T-helper 2 cell treated with Interferon-gamma antibody and Interleukin-4, amounts not matched to agents 100 ng/mL and 5 ng/mL, for 36 hours (primary cell): Measurements from ENCODE around the gene IPPK. TPM values are rescaled to one million over a fixed set of nuclear protein-coding genes. Genes with fewer than 3 reads are reported as not detected.
"Not testable (repeated sequence)": the region's sequence is repeated elsewhere in the genome, so short reads cannot be mapped to it uniquely, and the experiment has no call there.

Experiments used
- intact Hi-C: fragments of 100-400 bp; cut with micrococcal nuclease; formaldehyde crosslinking; loops from one replicate; pipeline ENCODE4 v1.15.1; 2023
- total RNA-seq: library from RNA; stranded (reverse); gene quantifications from 2 replicates; pipeline ENCODE4 v1.2.3, GENCODE V29; 2022

Gene IPPK
- total RNA-seq, 1 donor from 2014 or later = 9.0 TPM

GRCh38 chr9:92599938-92600461, 69.9 kb downstream of the IPPK start:
- intact Hi-C loops = no loop called here

GRCh38 chr9:92598382-92598781, 71.5 kb downstream of the IPPK start:
- intact Hi-C loops = no loop called here

- intact Hi-C loops = no loop called here
Measured at GRCh38 chr9:92595930-92596329, 74.0 kb downstream of the IPPK start.

- intact Hi-C loops = not testable (repeated sequence)
Measured at GRCh38 chr9:92595075-92595474, 74.9 kb downstream of the IPPK start.

- intact Hi-C loops = no loop called here
Measured at GRCh38 chr9:92592946-92593861, 76.7 kb downstream of the IPPK start.

- intact Hi-C loops = no loop called here
Measured at GRCh38 chr9:92592537-92592936, 77.4 kb downstream of the IPPK start.

- intact Hi-C loops = no loop called here
Measured at GRCh38 chr9:92590377-92590776, 79.6 kb downstream of the IPPK start.

GRCh38 chr9:92589923-92590322, 80.0 kb downstream of the IPPK start:
- intact Hi-C loops = no loop called here

GRCh38 chr9:92576175-92576574, 93.8 kb downstream of the IPPK start:
- intact Hi-C loops = no loop called here

- intact Hi-C loops = not testable (repeated sequence)
Measured at GRCh38 chr9:92573612-92574011, 96.3 kb downstream of the IPPK start.

- intact Hi-C loops = not testable (repeated sequence)
Measured at GRCh38 chr9:92571871-92572270, 98.1 kb downstream of the IPPK start.

GRCh38 chr9:92564982-92565381, 104.9 kb downstream of the IPPK start:
- intact Hi-C loops = no loop called here

- intact Hi-C loops = no loop called here
Measured at GRCh38 chr9:92564504-92564903, 105.4 kb downstream of the IPPK start.

Other genes starting within 250 kb of the IPPK start
- gene OMD, start 245.7 kb downstream of the IPPK start, total RNA-seq = not detected in 2 replicates
- not detected in 2 replicates for gene ASPN, start 187.6 kb downstream of the IPPK start, total RNA-seq
- not detected in 2 replicates for gene ECM2, start 134.1 kb downstream of the IPPK start, total RNA-seq
- gene BICD2, start 94.7 kb upstream of the IPPK start, total RNA-seq = 27.4 and 28.5 TPM in 2 replicates
- gene ZNF484, start 207.9 kb upstream of the IPPK start, total RNA-seq = 11.4 and 11.5 TPM in 2 replicates